GM13977 (cell line): ENCODE measurements around the gene TNFRSF17.

ENCODE experiments used
- DNase-seq: peaks from one replicate; pipeline ENCODE4 v3.0.0; 2012; ENCODE audit warnings: low spot score
- CTCF ChIP-seq: IDR thresholded peaks from 2 replicates; pipeline ENCODE4 v1.5.1; 2012; ENCODE audit warnings: mild to moderate bottlenecking, control low read depth; ENCODE audit not compliant: insufficient read depth; ENCODE audit errors: extremely low read depth, missing control alignments
- in situ Hi-C: fragments of 300-500 bp; cut with MboI; formaldehyde crosslinking; loops from one replicate; pipeline ENCODE4 v1.12.0; 2022; ENCODE audit warnings: low sequenced_read_pairs, low pct_unique_long_range_greater_than_20kb, mixed read lengths, inconsistent platforms; ENCODE audit not compliant: unreplicated experiment

TNFRSF17 gene

DNA sequence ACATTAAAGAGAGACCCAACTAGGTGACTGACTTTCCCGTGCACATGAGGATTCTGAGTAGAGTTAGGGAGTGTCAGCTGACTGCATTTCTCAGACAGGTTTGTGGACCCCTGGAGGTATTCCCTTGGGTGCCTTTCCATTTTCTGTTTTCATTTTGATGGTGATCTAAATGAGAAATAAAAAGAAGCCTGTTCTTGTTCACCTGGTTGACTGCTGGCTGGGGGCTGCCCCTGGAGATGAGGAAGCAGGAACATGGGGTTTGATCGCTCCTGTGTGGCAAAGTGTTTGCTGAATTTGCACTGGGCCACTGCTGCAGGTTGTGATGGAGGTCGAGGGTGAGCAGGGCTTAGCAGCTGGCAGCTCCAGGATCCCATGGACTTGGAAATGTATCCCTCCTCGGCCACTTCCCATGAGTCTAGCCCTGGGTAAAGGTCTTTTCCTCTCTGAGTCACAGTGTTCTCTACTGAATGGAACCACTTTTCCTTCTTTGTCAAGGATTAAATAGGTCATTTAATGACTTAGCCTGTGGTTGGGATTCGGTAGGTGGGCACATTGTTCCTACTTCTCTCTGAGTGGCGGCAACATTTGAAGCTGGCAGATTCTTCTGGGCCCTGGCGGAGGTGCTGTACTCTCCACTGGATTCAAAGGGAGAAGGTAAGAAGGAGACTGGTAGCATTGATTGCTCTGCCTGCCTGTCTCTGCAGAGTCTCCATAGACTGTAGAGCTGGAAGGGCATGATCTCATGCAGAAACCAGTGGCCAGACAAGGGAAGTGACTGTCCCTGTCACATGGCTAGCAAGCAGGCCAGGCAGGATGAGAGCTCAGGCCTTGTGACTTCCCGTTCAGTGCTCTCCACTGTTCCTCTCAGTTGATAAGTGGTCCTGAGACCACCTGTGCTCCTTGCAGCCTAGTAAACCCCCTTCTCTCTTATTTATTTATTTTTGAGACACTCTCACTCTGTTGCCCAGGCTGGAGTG is 29.4 kb downstream of the TNFRSF17 start:
- in situ Hi-C loops: no loop called here
- TF ChIP-seq CTCF: no peak
- DNase-seq: no peak

- no peak for DNase-seq
- TF ChIP-seq CTCF: no peak
- in situ Hi-C loops: no loop called here
These were observed 31.7 kb downstream of the TNFRSF17 start for GRCh38 chr16:11996433-11997330.

DNA sequence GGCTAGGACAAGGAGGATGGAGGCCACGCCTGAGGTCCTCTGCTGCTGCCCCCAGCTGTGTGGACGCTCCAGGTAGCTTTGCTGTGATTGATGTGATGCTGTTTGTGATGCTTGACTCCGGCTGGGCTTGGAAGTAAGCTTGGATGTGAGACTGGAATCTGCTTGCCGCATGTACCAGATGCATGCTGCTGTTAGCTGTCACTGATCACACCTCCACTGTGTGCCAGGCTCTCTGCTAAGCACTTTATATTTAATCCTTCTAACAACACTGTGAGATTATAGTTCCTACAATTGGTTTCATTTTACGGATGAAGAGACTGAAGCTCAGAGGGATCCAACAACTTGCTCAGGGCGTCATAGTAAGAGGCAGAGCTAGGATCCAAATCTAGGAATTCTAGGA is 35.0 kb downstream of the TNFRSF17 start:
- in situ Hi-C loops: no loop called here
- DNase-seq: no peak
- TF ChIP-seq CTCF: no peak

GRCh38 chr16:12002447-12003006 is 37.5 kb downstream of the TNFRSF17 start:
- no peak for DNase-seq
- TF ChIP-seq CTCF: no peak
- in situ Hi-C loops: no loop called here

- in situ Hi-C loops: no loop called here
- no peak for DNase-seq
- no peak for TF ChIP-seq CTCF
These were observed 41.6 kb downstream of the TNFRSF17 start for GRCh38 chr16:12006637-12007036.

GRCh38 chr16:12009462-12009861 is 44.5 kb downstream of the TNFRSF17 start:
- no peak for DNase-seq
- no peak for TF ChIP-seq CTCF
- in situ Hi-C loops: no loop called here
